Measurements from ENCODE around the gene SPHK1. TPM values are rescaled to one million over a fixed set of nuclear protein-coding genes. Genes with fewer than 3 reads are reported as not detected.

The SPHK1 gene
- total and polyA plus RNA-seq, 7 donors = 5.4 to 9.7 (median 7.6) TPM

- WGBS, 2 donors = 76 to 77% methylated on average over 19 of the region's 19 CpGs
- H3K4me3 ChIP-seq = peak overlapping the region in 2 of 4 donors; percentile 56 to 62
- H3K9me3 ChIP-seq = no peaks in the 10 kb centered on the region
- intact Hi-C loops (cut with DNase I) = no loop called here
- peak overlapping the region in 3 of 4 donors; percentile 75 to 86 (median 76) for H3K27ac ChIP-seq
- peaks cover 0 to 46% (median 43%) of the 10 kb centered on the region in 4 donors for H3K4me1 ChIP-seq
- no peak for DNase-seq
- H3K27me3 ChIP-seq = peaks cover 7 to 32% (median 14%) of the 10 kb centered on the region in 3 donors
- no peaks in the 10 kb centered on the region for H3K36me3 ChIP-seq
- TF ChIP-seq POLR2A (IDR thresholded peaks at IDR 0.05) (no peak), EP300 (IDR thresholded peaks at IDR 0.05) (no peak), POLR2AphosphoS5 (IDR thresholded peaks at IDR 0.05) (no peak), CTCF (IDR thresholded peaks at IDR 0.05) (no peak)
Measured at GRCh38 chr17:76381633-76382350, 2.6 kb upstream of the SPHK1 start.

GRCh38 chr17:76382351-76382802 lies 2.0 kb upstream of the SPHK1 start:
- Histone ChIP-seq H3K4me3 (peak overlapping the region; percentile 32 to 62 (median 55)), H3K36me3 (no peaks in the 10 kb centered on the region), H3K27ac (peak overlapping the region; percentile 75 to 86 (median 76)), H3K9me3 (no peaks in the 10 kb centered on the region), H3K27me3 (peaks cover 7 to 32% (median 14%) of the 10 kb centered on the region in 3 donors), H3K4me1 (peaks cover 0 to 46% (median 44%) of the 10 kb centered on the region in 4 donors)
- DNase-seq = no peak
- intact Hi-C loops (cut with DNase I) = no loop called here
- TF ChIP-seq EP300 (IDR thresholded peaks at IDR 0.05) (no peak), POLR2AphosphoS5 (IDR thresholded peaks at IDR 0.05) (no peak), CTCF (IDR thresholded peaks at IDR 0.05) (no peak), POLR2A (IDR thresholded peaks at IDR 0.05) (no peak)
- 24 to 31% methylated on average over 21 of the region's 21 CpGs for WGBS, 2 donors

GRCh38 chr17:76382803-76383545 lies 1.4 kb upstream of the SPHK1 start:
- Histone ChIP-seq H3K27ac (peak overlapping the region; percentile 75 to 86 (median 76)), H3K36me3 (no peaks in the 10 kb centered on the region), H3K4me3 (peak overlapping the region; percentile 32 to 62 (median 55)), H3K9me3 (no peaks in the 10 kb centered on the region), H3K4me1 (peaks cover 0 to 46% (median 44%) of the 10 kb centered on the region in 4 donors), H3K27me3 (peaks cover 7 to 32% (median 14%) of the 10 kb centered on the region in 3 donors)
- TF ChIP-seq CTCF (IDR thresholded peaks at IDR 0.05) (no peak), POLR2AphosphoS5 (IDR thresholded peaks at IDR 0.05) (peak in 1 of 4 donors; percentile 34)
- no peak for DNase-seq
- intact Hi-C loops (cut with DNase I) = no loop called here
- 1% methylated on average over 80 of the region's 80 CpGs for WGBS, 2 donors

- no peaks in the 10 kb centered on the region for H3K9me3 ChIP-seq
- H3K36me3 ChIP-seq = no peaks in the 10 kb centered on the region
- H3K4me1 ChIP-seq = peaks cover 0 to 46% (median 44%) of the 10 kb centered on the region in 4 donors
- no peak for DNase-seq
- H3K4me3 ChIP-seq = peak overlapping the region; percentile 32 to 62 (median 55)
- H3K27ac ChIP-seq = peak overlapping the region; percentile 75 to 86 (median 76)
- peaks cover 7 to 32% (median 14%) of the 10 kb centered on the region in 3 donors for H3K27me3 ChIP-seq
- intact Hi-C loops (cut with DNase I) = loop anchor here (1.0 kb wide), 1 partner anchor 30 kb away; the partner anchor contains the start of gene PRPSAP1
- 0% methylated on average over 65 of the region's 65 CpGs for WGBS, 2 donors
- peak in 2 of 4 experiments; percentile 25 to 35 for TF ChIP-seq CTCF (IDR thresholded peaks at IDR 0.05)
- no peak for TF ChIP-seq POLR2A (IDR thresholded peaks at IDR 0.05)
Measured at GRCh38 chr17:76383546-76384221, 725 bp upstream of the SPHK1 start.

Measured in sigmoid colon (tissue), 7 donors.